Measurements from ENCODE around the gene FARP2.
"Not testable (repeated sequence)": the region's sequence is repeated elsewhere in the genome, so short reads cannot be mapped to it uniquely, and the experiment has no call there.

FARP2 gene

GRCh38 chr2:241373446-241373845 is 17.4 kb downstream of the FARP2 start:
- peak; percentile 58 for DNase-seq

GRCh38 chr2:241373906-241374305 is 17.8 kb downstream of the FARP2 start:
- not testable (repeated sequence) for DNase-seq

GRCh38 chr2:241375300-241375699 is 19.2 kb downstream of the FARP2 start:
- no peak for DNase-seq

GRCh38 chr2:241376808-241377207 is 20.7 kb downstream of the FARP2 start:
- DNase-seq = no peak

- DNase-seq = no peak
Measured at GRCh38 chr2:241378816-241379215, 22.7 kb downstream of the FARP2 start.

GRCh38 chr2:241379481-241380480 is 23.7 kb downstream of the FARP2 start:
- no peak for DNase-seq

- DNase-seq = no peak
Measured at GRCh38 chr2:241381872-241382271, 25.8 kb downstream of the FARP2 start.

GRCh38 chr2:241385450-241385849 is 29.4 kb downstream of the FARP2 start:
- DNase-seq = not testable (repeated sequence)

- DNase-seq = no peak
Measured at GRCh38 chr2:241386519-241386918, 30.4 kb downstream of the FARP2 start.

- no peak for DNase-seq
Measured at GRCh38 chr2:241389697-241390096, 33.6 kb downstream of the FARP2 start.

- DNase-seq = no peak
Measured at GRCh38 chr2:241390301-241391206, 34.5 kb downstream of the FARP2 start.

GRCh38 chr2:241391892-241392665 is 36.0 kb downstream of the FARP2 start:
- peak; percentile 11 for DNase-seq

- not testable (repeated sequence) for DNase-seq
Measured at GRCh38 chr2:241392753-241393152, 36.7 kb downstream of the FARP2 start.

- no peak for DNase-seq
Measured at GRCh38 chr2:241393524-241394196, 37.6 kb downstream of the FARP2 start.

- not testable (repeated sequence) for DNase-seq
Measured at GRCh38 chr2:241396809-241397208, 40.7 kb downstream of the FARP2 start.

- DNase-seq = no peak
Measured at GRCh38 chr2:241399941-241400922, 44.1 kb downstream of the FARP2 start.

- DNase-seq = no peak
Measured at GRCh38 chr2:241408849-241409248, 52.8 kb downstream of the FARP2 start.

GRCh38 chr2:241410739-241411176 is 54.7 kb downstream of the FARP2 start:
- no peak for DNase-seq

GRCh38 chr2:241412144-241412543 is 56.1 kb downstream of the FARP2 start:
- no peak for DNase-seq

- DNase-seq = not testable (repeated sequence)
Measured at GRCh38 chr2:241413501-241413900, 57.4 kb downstream of the FARP2 start.
